ENCODE measurements around the gene UNC13C. TPM values are rescaled to one million over a fixed set of nuclear protein-coding genes. Genes with fewer than 3 reads are reported as not detected.

Gene UNC13C
- total RNA-seq, 6 experiments from 2014 or later: not detected

DNA sequence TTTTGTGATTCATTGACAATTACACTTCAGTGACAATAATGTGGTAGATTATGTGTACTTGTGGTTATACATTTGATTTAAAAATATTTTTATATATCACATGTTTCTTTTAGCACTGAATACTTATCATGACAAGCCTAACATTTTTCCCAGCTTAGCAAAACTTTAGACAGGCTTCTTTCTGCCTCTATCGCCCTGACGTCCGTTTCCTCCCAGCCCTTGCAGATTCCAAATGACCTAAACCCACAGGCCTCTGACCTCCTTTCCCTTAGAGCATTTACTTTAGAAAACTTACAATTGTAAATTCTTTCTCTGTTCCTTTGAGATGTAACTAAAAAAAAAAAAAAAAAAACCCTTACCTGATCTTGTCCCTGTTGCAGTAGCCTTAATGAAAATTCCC, 326.1 kb downstream of the UNC13C start:
- H3K27ac ChIP-seq: no peak overlapping the region
- H3K4me3 ChIP-seq: no peak overlapping the region
- ATAC-seq: peak in 2 of 4 donors; percentile 40 to 54
- intact Hi-C loops (cut with DNase I): no loop called here
- DNase-seq: no peak
- no peak for TF ChIP-seq POLR2A (IDR thresholded peaks at IDR 0.05)
- TF ChIP-seq, protein P1, sequence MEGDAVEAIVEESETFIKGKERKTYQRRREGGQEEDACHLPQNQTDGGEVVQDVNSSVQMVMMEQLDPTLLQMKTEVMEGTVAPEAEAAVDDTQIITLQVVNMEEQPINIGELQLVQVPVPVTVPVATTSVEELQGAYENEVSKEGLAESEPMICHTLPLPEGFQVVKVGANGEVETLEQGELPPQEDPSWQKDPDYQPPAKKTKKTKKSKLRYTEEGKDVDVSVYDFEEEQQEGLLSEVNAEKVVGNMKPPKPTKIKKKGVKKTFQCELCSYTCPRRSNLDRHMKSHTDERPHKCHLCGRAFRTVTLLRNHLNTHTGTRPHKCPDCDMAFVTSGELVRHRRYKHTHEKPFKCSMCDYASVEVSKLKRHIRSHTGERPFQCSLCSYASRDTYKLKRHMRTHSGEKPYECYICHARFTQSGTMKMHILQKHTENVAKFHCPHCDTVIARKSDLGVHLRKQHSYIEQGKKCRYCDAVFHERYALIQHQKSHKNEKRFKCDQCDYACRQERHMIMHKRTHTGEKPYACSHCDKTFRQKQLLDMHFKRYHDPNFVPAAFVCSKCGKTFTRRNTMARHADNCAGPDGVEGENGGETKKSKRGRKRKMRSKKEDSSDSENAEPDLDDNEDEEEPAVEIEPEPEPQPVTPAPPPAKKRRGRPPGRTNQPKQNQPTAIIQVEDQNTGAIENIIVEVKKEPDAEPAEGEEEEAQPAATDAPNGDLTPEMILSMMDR (IDR thresholded peaks at IDR 0.05): no peak
- WGBS (ENCODE audit: insufficient coverage, low coverage, low lambda C conversion rate, missing lambda C conversion rate): 44% methylated on average over 3 of the region's 3 CpGs
- H3K4me1 ChIP-seq: no peaks in the 10 kb centered on the region
- no peaks in the 10 kb centered on the region for H3K9me3 ChIP-seq
- H3K36me3 ChIP-seq: no peaks in the 10 kb centered on the region
- H3K27me3 ChIP-seq: no peaks in the 10 kb centered on the region

DNA sequence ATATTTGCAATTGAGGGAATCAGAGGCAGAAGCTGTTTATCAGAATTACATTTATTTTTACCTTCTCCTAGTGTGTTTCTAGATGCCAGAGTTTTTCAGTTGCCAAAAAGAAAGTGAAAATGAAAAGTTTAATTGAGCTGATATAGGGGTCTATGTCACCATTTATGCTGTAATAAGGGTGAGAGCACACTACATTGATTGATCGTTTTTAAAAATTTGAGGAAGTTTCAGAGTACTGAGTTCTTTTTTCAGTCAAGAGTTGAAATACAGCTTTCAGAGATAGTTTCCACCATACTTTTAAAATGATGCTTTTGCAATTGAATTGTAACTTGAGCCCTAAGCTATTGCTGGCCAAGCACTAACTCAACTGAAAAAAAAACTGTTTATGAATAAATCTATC, 326.9 kb downstream of the UNC13C start:
- H3K36me3 ChIP-seq: no peaks in the 10 kb centered on the region
- TF ChIP-seq, protein P1 (IDR thresholded peaks at IDR 0.05): no peak
- TF ChIP-seq POLR2A (IDR thresholded peaks at IDR 0.05): no peak
- H3K9me3 ChIP-seq: no peaks in the 10 kb centered on the region
- no peaks in the 10 kb centered on the region for H3K27me3 ChIP-seq
- no peaks in the 10 kb centered on the region for H3K4me1 ChIP-seq
- DNase-seq (no peak), ATAC-seq (no peak)
- no peak overlapping the region for H3K4me3 ChIP-seq
- intact Hi-C loops (cut with DNase I): no loop called here
- H3K27ac ChIP-seq: no peak overlapping the region
- 14% methylated on average over 1 of the region's 1 CpG for WGBS (ENCODE audit: insufficient coverage, low coverage, low lambda C conversion rate, missing lambda C conversion rate)

DNA sequence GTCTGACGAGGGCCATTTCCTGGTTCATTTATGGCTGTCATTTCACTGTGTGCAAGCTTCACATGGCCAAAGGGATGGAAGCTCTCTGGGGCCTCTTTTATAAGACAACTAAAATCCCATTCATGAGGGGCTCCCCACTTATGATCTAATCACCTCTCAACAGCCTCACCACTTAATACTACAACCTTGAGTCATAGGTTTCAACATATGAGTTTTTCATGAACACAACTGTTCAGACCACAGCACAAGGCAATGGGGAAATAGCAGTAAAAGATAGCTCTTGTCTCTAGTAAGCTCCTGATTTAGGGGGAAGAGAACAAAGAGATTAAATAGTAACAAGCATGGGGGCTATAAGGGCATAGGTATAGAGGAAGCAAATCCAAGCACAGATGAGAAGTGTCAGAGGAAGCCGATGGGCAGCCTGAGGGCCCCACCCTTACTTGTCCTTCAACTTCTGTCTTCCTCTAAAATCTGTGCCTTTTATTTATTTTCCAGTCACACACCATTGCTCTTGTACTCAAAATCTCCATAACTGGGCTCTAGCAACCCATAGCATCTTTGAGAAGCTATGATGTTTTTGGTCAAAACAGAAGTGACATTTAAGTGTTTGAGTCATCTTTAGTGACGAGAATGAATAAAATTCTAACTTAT, 329.1 kb downstream of the UNC13C start:
- no peak overlapping the region for H3K4me3 ChIP-seq
- DNase-seq (no peak), ATAC-seq (no peak)
- no peak for TF ChIP-seq POLR2A (IDR thresholded peaks at IDR 0.05)
- TF ChIP-seq, protein P1 (IDR thresholded peaks at IDR 0.05): no peak
- H3K36me3 ChIP-seq: no peaks in the 10 kb centered on the region
- no peaks in the 10 kb centered on the region for H3K27me3 ChIP-seq
- H3K9me3 ChIP-seq: no peaks in the 10 kb centered on the region
- intact Hi-C loops (cut with DNase I): no loop called here
- H3K4me1 ChIP-seq: no peaks in the 10 kb centered on the region
- H3K27ac ChIP-seq: no peak overlapping the region
- WGBS (ENCODE audit: insufficient coverage, low coverage, low lambda C conversion rate, missing lambda C conversion rate): 39% methylated on average over 3 of the region's 3 CpGs

DNA sequence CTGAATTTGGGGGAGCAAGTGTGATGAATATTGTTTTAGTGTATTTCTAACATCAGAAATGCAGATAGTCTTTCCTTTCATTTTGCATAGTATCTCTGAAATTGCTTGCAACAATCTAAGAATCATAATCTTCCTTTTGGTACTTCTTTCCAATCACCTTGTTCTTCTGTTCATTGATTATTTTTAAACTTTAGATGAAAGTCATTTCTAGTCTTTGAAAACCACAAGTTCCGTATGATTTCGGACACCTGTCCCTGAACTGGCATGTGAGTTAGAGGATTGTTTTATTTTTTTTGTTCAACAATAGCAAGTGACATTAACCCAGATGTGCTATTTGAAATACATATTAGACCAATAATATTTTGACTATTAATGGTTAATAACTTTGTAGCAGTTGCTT, 329.7 kb downstream of the UNC13C start:
- Histone ChIP-seq H3K27me3 (no peaks in the 10 kb centered on the region), H3K9me3 (no peaks in the 10 kb centered on the region), H3K4me3 (no peak overlapping the region), H3K27ac (no peak overlapping the region), H3K36me3 (no peaks in the 10 kb centered on the region), H3K4me1 (no peaks in the 10 kb centered on the region)
- TF ChIP-seq POLR2A (IDR thresholded peaks at IDR 0.05): no peak
- TF ChIP-seq, protein P1 (IDR thresholded peaks at IDR 0.05): no peak
- 74% methylated on average over 2 of the region's 2 CpGs for WGBS (ENCODE audit: insufficient coverage, low coverage, low lambda C conversion rate, missing lambda C conversion rate)
- DNase-seq (no peak), ATAC-seq (no peak)
- intact Hi-C loops (cut with DNase I): no loop called here

DNA sequence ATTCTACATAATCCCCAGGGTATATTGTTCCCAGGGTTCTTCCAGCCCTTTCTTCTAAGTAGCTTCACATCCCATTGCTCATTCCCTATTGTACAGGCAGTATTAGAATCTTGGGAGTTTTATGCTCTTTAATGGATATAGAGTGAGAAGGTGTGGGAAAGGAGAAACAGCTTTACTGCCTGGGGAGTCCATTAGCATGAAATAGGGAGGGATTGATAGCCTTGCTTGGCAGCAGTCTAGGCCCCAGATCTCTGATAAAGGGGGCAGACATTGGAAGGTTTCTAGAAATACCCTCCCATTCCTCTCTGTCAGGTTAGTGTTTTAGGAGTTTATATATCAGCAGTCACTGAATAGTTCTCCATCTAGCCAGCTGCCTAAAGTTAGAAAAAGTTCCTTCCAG, 334.3 kb downstream of the UNC13C start:
- H3K36me3 ChIP-seq: no peaks in the 10 kb centered on the region
- no peaks in the 10 kb centered on the region for H3K4me1 ChIP-seq
- no peak for TF ChIP-seq POLR2A (IDR thresholded peaks at IDR 0.05)
- TF ChIP-seq, protein P1 (IDR thresholded peaks at IDR 0.05): no peak
- no peaks in the 10 kb centered on the region for H3K27me3 ChIP-seq
- H3K9me3 ChIP-seq: no peaks in the 10 kb centered on the region
- no peak overlapping the region for H3K27ac ChIP-seq
- no peak for ATAC-seq
- intact Hi-C loops (cut with DNase I): no loop called here
- H3K4me3 ChIP-seq: no peak overlapping the region
- no peak for DNase-seq
